Measurements from ENCODE around the gene HOXB2. TPM values are rescaled to one million over a fixed set of nuclear protein-coding genes. Genes with fewer than 3 reads are reported as not detected.

The HOXB2 gene
- total and polyA plus RNA-seq, 2 experiments from 2014 or later, result 5.6 to 20.7 TPM

GRCh38 chr17:48526608-48527546, 18.0 kb downstream of the HOXB2 start:
- no peaks in the 10 kb centered on the region for H3K79me2 ChIP-seq
- peak overlapping the region; percentile 35 for H2AFZ ChIP-seq
- H3K27ac ChIP-seq, result peak overlapping the region; percentile 40
- TF ChIP-seq EZH2 (IDR thresholded peaks at IDR 0.05; ENCODE audit: borderline replicate concordance) (peak; percentile 21), CTCF (IDR thresholded peaks at IDR 0.05; ENCODE audit: poor library complexity) (no peak)
- no peaks in the 10 kb centered on the region for H3K36me3 ChIP-seq (replicated peaks; ENCODE audit: insufficient read depth, low read depth)
- H3K9me3 ChIP-seq (ENCODE audit: low read depth), result no peaks in the 10 kb centered on the region
- DNase-seq (ENCODE audit: low spot score), result no peak
- peaks cover 75% of the 10 kb centered on the region for H3K27me3 ChIP-seq
- H4K20me1 ChIP-seq (ENCODE audit: insufficient read depth, poor library complexity, severe bottlenecking), result no peaks in the 10 kb centered on the region
- H3K4me2 ChIP-seq, result peak overlapping the region; percentile 64
- no peaks in the 10 kb centered on the region for H3K9me2 ChIP-seq (replicated peaks; ENCODE audit: insufficient read depth)
- 16% methylated on average over 42 of the region's 59 CpGs for WGBS (ENCODE audit: low lambda C conversion rate, missing lambda C conversion rate)
- H3K4me3 ChIP-seq, result no peak overlapping the region
- peaks cover 19% of the 10 kb centered on the region for H3K4me1 ChIP-seq (ENCODE audit: insufficient read depth)

GRCh38 chr17:48523010-48523409, 21.9 kb downstream of the HOXB2 start:
- Histone ChIP-seq H4K20me1 (ENCODE audit: insufficient read depth, poor library complexity, severe bottlenecking) (no peaks in the 10 kb centered on the region), H2AFZ (no peak overlapping the region), H3K27ac (no peak overlapping the region), H3K4me2 (no peak overlapping the region), H3K79me2 (no peaks in the 10 kb centered on the region), H3K4me3 (no peak overlapping the region), H3K27me3 (peaks cover 37% of the 10 kb centered on the region), H3K9me3 (ENCODE audit: low read depth) (no peaks in the 10 kb centered on the region), H3K4me1 (ENCODE audit: insufficient read depth) (peaks cover 20% of the 10 kb centered on the region), H3K36me3 (replicated peaks; ENCODE audit: insufficient read depth, low read depth) (no peaks in the 10 kb centered on the region), H3K9me2 (replicated peaks; ENCODE audit: insufficient read depth) (no peaks in the 10 kb centered on the region)
- peak; percentile 29 for TF ChIP-seq CTCF (IDR thresholded peaks at IDR 0.05; ENCODE audit: poor library complexity)
- TF ChIP-seq EZH2phosphoT487 (IDR thresholded peaks at IDR 0.05; ENCODE audit: low read depth, severe bottlenecking, unreplicated experiment), result no peak
- 68% methylated on average over 6 of the region's 6 CpGs for WGBS (ENCODE audit: low lambda C conversion rate, missing lambda C conversion rate)
- DNase-seq (ENCODE audit: low spot score), result no peak

- Histone ChIP-seq H3K36me3 (replicated peaks; ENCODE audit: insufficient read depth, low read depth) (no peaks in the 10 kb centered on the region), H3K4me2 (no peak overlapping the region), H3K4me3 (no peak overlapping the region), H3K9me2 (replicated peaks; ENCODE audit: insufficient read depth) (no peaks in the 10 kb centered on the region), H3K79me2 (no peaks in the 10 kb centered on the region), H2AFZ (no peak overlapping the region), H3K27me3 (peaks cover 35% of the 10 kb centered on the region), H4K20me1 (ENCODE audit: insufficient read depth, poor library complexity, severe bottlenecking) (no peaks in the 10 kb centered on the region), H3K4me1 (ENCODE audit: insufficient read depth) (peaks cover 14% of the 10 kb centered on the region), H3K27ac (no peak overlapping the region), H3K9me3 (ENCODE audit: low read depth) (no peaks in the 10 kb centered on the region)
- DNase-seq (ENCODE audit: low spot score), result no peak
- WGBS (ENCODE audit: low lambda C conversion rate, missing lambda C conversion rate), result 16% methylated on average over 8 of the region's 8 CpGs
- no peak for TF ChIP-seq CTCF (IDR thresholded peaks at IDR 0.05; ENCODE audit: poor library complexity)
- TF ChIP-seq EZH2 (IDR thresholded peaks at IDR 0.05; ENCODE audit: borderline replicate concordance), result no peak
- TF ChIP-seq EZH2phosphoT487 (IDR thresholded peaks at IDR 0.05; ENCODE audit: low read depth, severe bottlenecking, unreplicated experiment), result no peak
These were observed 22.8 kb downstream of the HOXB2 start for GRCh38 chr17:48522031-48522653.
